Endothelial cell of umbilical vein (primary cell): ENCODE results near the gene SYNGR4. TPM values are rescaled to one million over a fixed set of nuclear protein-coding genes. Genes with fewer than 3 reads are reported as not detected.

Experiments used
- BruUV-seq: library from RNA; stranded (reverse); fragments of 400-500 nt; replicated peaks from 2 replicates; lab custom pipeline; 2021; lab: Mats Ljungman, UMichigan
- CTCF ChIA-PET: fragments of 300-600, 350-600 bp; sonication (Branson Sonifier 250); formaldehyde crosslinking; loops from one replicate; lab custom pipeline; 2021; ENCODE audit warnings: antibody characterized with exemption, inconsistent platforms; lab: Charles Lee
- POLR2A ChIA-PET: fragments of 300-600, 350-600 bp; sonication (Branson Sonifier 250); formaldehyde crosslinking; loops from one replicate; lab custom pipeline; 2021; ENCODE audit warnings: antibody characterized with exemption, inconsistent platforms; lab: Charles Lee
- DNase-seq: peaks from one replicate; pipeline ENCODE4 v3.0.0-alpha.2; 2011; ENCODE audit warnings: low read depth, low spot score
- FAIRE-seq: peaks from 2 replicates; lab custom pipeline; 2011; peaks lifted over from hg19 to GRCh38; lab: Jason Lieb, UNC
- H2AFZ ChIP-seq: 2 replicates; pipeline ENCODE4 v1.6.0; 2012; ENCODE audit warnings: low read depth, low read length, control low read depth, inconsistent platforms
- H3K27ac ChIP-seq: 2 replicates; pipeline ENCODE4 v1.5.1; 2011; ENCODE audit warnings: low read depth, mild to moderate bottlenecking, control low read depth, low read length, moderate library complexity; ENCODE audit not compliant: insufficient read depth
- H3K27me3 ChIP-seq, 2 experiments: 2 replicates each; pipeline versions ENCODE4 v1.6.0 to v1.6.1; 2011; ENCODE audit warnings: low read length in 2 of 2, mixed read lengths in 1 of 2; ENCODE audit not compliant: control insufficient read depth in 2 of 2, insufficient read depth in 2 of 2
- H3K36me3 ChIP-seq, 2 experiments: 2 replicates in 1 of 2; 3 replicates in 1 of 2; pipeline ENCODE4 v1.5.1; 2011; ENCODE audit warnings: low read length in 2 of 2, mild to moderate bottlenecking in 1 of 2, moderate library complexity in 1 of 2; ENCODE audit not compliant: control insufficient read depth in 2 of 2, insufficient read depth in 2 of 2; ENCODE audit errors: extremely low read depth in 1 of 2
- H3K4me1 ChIP-seq: 3 replicates; pipeline ENCODE4 v1.5.1; 2011; ENCODE audit warnings: mild to moderate bottlenecking, low read length; ENCODE audit not compliant: control insufficient read depth, insufficient read depth; ENCODE audit errors: extremely low read depth
- H3K4me2 ChIP-seq: 2 replicates; pipeline ENCODE4 v1.6.1; 2011; ENCODE audit warnings: low read length, control low read depth, mixed read lengths; ENCODE audit not compliant: insufficient read depth
- H3K4me3 ChIP-seq, 3 experiments: fragments of 200-600 bp in 1 of 3; sonication (generic), shearing (Covaris generic) in 1 of 3; replicated peaks in 1 of 3; 2 replicates each; pipeline ENCODE4 v1.5.1; 2011 to 2016; ENCODE audit warnings: control low read depth in 3 of 3, low read length in 3 of 3, mild to moderate bottlenecking in 2 of 3, inconsistent platforms in 1 of 3, low read depth in 1 of 3, moderate library complexity in 1 of 3; ENCODE audit not compliant: insufficient read depth in 1 of 3
- H3K79me2 ChIP-seq: 2 replicates; pipeline ENCODE4 v1.6.0; 2012; ENCODE audit warnings: low read length, inconsistent platforms; ENCODE audit not compliant: control insufficient read depth, insufficient read depth
- H3K9ac ChIP-seq: replicated peaks from 2 replicates; pipeline ENCODE3; 2011; ENCODE audit warnings: low read length, control low read depth; ENCODE audit not compliant: insufficient read depth; ENCODE audit errors: extremely low read depth
- H3K9me1 ChIP-seq: replicated peaks from 3 replicates; pipeline ENCODE4 v1.6.0; 2011; ENCODE audit warnings: mild to moderate bottlenecking, low read length; ENCODE audit not compliant: control insufficient read depth, insufficient read depth; ENCODE audit errors: extremely low read depth
- H3K9me3 ChIP-seq: replicated peaks from 2 replicates; pipeline ENCODE4 v1.5.1; 2012; ENCODE audit warnings: low read length, inconsistent platforms; ENCODE audit not compliant: control insufficient read depth, insufficient read depth
- H4K20me1 ChIP-seq: replicated peaks from 2 replicates; pipeline ENCODE3; 2011; ENCODE audit warnings: mild to moderate bottlenecking, low read length; ENCODE audit not compliant: control insufficient read depth, insufficient read depth; ENCODE audit errors: extremely low read depth
- EZH2 ChIP-seq: IDR thresholded peaks from 2 replicates; pipeline ENCODE4 v1.6.1; 2012; ENCODE audit warnings: borderline replicate concordance, low read depth, mild to moderate bottlenecking, moderate library complexity, low read length, inconsistent platforms; ENCODE audit not compliant: severe bottlenecking
- FOS ChIP-seq: IDR thresholded peaks from 2 replicates; pipeline ENCODE4 v1.6.1; 2011; ENCODE audit warnings: mild to moderate bottlenecking, low read length, moderate library complexity, borderline replicate concordance; ENCODE audit not compliant: insufficient read depth
- GATA2 ChIP-seq: IDR thresholded peaks from 2 replicates; pipeline ENCODE4 v1.7.0; 2011; ENCODE audit warnings: low read depth, mild to moderate bottlenecking, moderate library complexity, mixed read lengths, low read length; ENCODE audit not compliant: insufficient read length, insufficient read depth
- MAX ChIP-seq: IDR thresholded peaks from 2 replicates; pipeline ENCODE4 v1.6.1; 2011; ENCODE audit not compliant: insufficient read depth, insufficient read length
- MYC ChIP-seq: IDR thresholded peaks from one replicate; pipeline ENCODE4 v1.6.1; 2011; ENCODE audit warnings: mild to moderate bottlenecking, low read depth, low read length
- POLR2A ChIP-seq: IDR thresholded peaks from 2 replicates; pipeline ENCODE4 v1.6.1; 2012; ENCODE audit warnings: low read depth, mild to moderate bottlenecking, control low read depth, low read length
- POLR2AphosphoS5 ChIP-seq: IDR thresholded peaks from 2 replicates; pipeline ENCODE4 v1.6.1; 2012; ENCODE audit warnings: low read depth, mild to moderate bottlenecking, control low read depth, low read length, moderate library complexity; ENCODE audit not compliant: insufficient read depth
- dilution Hi-C: fragments of 300-500 bp; cut with MboI; formaldehyde crosslinking; loops from one replicate; pipeline ENCODE4 v1.15.0; 2019; ENCODE audit warnings: low sequenced_read_pairs; ENCODE audit not compliant: extremely low pct_ligation_motif_present
- intact Hi-C: fragments of 100-400 bp; cut with micrococcal nuclease; formaldehyde crosslinking; loops from one replicate; pipeline ENCODE4 v1.10.0; 2022
- polyA plus RNA-seq, 4 experiments: library from polyadenylated mRNA; depleted of rRNA in 3 of 4; stranded (reverse) in 3 of 4; unstranded in 1 of 4; fragments of >200 nt; gene quantifications; 2 replicates each; pipeline versions ENCODE4 v1.2.1 to v1.2.3, GENCODE V29; 2011 to 2012; ENCODE audit warnings: missing spikeins in 1 of 4
- total RNA-seq: library from RNA; stranded (reverse); gene quantifications from 2 replicates; pipeline ENCODE4 v1.2.3, GENCODE V29; 2021
- TF ChIP-seq, protein P1 (sequence below), 2 donors: IDR thresholded peaks; 1 replicate in 1 of 2; 2 replicates in 1 of 2; pipeline ENCODE4 v1.5.1; 2011; ENCODE audit warnings: low read length in 2 of 2, mild to moderate bottlenecking in 2 of 2, moderate library complexity in 2 of 2, control low read depth in 1 of 2, inconsistent platforms in 1 of 2, low read depth in 1 of 2; ENCODE audit not compliant: insufficient read depth in 1 of 2; ENCODE audit errors: extremely low read depth in 1 of 2

The SYNGR4 gene
- total and polyA plus RNA-seq, 2 donors (not counting 3 experiments of a cell fraction or from before 2014, with no cell fraction given) = not detected

DNA sequence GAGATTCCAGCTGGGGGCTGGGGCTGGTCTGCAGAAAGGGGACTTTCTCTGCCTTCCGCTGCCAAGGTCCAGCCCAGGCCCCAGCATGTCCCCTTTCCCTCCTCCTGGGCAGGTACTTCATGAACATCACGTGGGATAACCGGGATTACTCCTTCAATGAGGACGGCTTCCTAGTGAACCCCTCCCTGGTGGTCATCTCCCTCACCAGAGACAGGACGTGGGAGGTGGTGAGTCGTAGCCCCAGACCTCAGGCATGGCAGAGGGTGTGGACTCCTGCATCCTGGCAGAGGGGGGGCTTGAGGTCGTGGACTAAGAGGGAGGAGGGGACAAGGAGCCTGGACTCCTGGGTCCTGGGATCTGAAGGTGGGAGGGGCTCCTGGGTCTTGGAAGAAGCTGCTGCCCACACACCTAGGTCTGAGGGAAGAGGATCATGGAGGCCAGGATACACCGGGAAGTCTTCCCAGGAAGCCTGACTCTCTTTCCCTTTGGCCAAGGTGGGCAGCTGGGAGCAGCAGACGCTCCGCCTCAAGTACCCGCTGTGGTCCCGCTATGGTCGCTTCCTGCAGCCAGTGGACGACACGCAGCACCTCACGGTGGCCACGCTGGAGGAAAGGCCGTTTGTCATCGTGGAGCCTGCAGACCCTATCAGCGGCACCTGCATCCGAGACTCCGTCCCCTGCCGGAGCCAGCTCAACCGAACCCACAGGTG lies 49.9 kb downstream of the SYNGR4 start:
- Histone ChIP-seq H3K9me1 (no peaks in the 10 kb centered on the region), H4K20me1 (no peaks in the 10 kb centered on the region), H3K4me2 (no peak overlapping the region), H3K9ac (no peak overlapping the region), H3K9me3 (no peaks in the 10 kb centered on the region), H3K4me3 (no peak overlapping the region), H3K27me3 (no peaks in the 10 kb centered on the region), H3K36me3 (no peaks in the 10 kb centered on the region), H3K27ac (no peak overlapping the region), H3K4me1 (peaks cover 6% of the 10 kb centered on the region), H3K79me2 (no peaks in the 10 kb centered on the region), H2AFZ (peak overlapping the region; percentile 71)
- FAIRE-seq (no peak), DNase-seq (no peak)
- intact Hi-C loops (loop anchor here (2.0 kb wide), 1 partner anchor 15 kb away; no protein-coding TSS in a partner anchor), dilution Hi-C loops (no loop called here)
- POLR2A ChIA-PET = no interaction called here
- no TSS peak for BruUV-seq
- TF ChIP-seq GATA2 (no peak), MAX (no peak), POLR2A (no peak), EZH2 (no peak), FOS (peak; percentile 13)
- CTCF ChIA-PET = interaction anchor here (1.2 to 2.2 kb wide), 3 partner anchors 13 to 31 kb away, joined by 3 to 11 read pairs (median 5); partner anchors contain the start of genes GRWD1 and KDELR1

DNA sequence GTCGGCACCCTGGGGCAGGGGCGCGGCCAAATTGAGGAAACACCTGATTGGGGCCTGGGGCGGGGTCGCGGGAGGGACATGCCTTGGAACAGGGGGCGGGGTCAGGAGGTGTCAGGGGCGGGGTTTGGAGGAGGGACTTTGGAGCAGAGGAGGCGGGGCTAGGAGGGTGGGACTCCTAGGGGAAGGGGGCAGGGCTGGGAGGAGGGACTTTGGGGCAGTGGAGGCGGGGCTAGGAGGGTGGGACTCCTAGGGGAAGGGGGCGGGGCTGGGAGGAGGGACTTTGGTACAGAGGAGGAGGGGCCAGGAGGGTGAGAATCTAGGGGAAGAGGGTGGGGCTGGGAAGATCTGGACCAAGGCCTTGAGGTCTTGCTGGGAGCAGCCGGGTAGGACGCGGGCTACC lies 51.2 kb downstream of the SYNGR4 start:
- H3K9me3 ChIP-seq = no peaks in the 10 kb centered on the region
- ChIA-PET CTCF (interaction anchor here (2.2 kb wide), 1 partner anchor 24 kb away, joined by 11 read pairs; the partner anchor contains the start of gene KDELR1), POLR2A (no interaction called here)
- BruUV-seq = no TSS peak
- no peak for TF ChIP-seq GATA2
- TF ChIP-seq POLR2A = no peak
- no peak for TF ChIP-seq MYC
- TF ChIP-seq POLR2AphosphoS5 = no peak
- TF ChIP-seq, protein P1, sequence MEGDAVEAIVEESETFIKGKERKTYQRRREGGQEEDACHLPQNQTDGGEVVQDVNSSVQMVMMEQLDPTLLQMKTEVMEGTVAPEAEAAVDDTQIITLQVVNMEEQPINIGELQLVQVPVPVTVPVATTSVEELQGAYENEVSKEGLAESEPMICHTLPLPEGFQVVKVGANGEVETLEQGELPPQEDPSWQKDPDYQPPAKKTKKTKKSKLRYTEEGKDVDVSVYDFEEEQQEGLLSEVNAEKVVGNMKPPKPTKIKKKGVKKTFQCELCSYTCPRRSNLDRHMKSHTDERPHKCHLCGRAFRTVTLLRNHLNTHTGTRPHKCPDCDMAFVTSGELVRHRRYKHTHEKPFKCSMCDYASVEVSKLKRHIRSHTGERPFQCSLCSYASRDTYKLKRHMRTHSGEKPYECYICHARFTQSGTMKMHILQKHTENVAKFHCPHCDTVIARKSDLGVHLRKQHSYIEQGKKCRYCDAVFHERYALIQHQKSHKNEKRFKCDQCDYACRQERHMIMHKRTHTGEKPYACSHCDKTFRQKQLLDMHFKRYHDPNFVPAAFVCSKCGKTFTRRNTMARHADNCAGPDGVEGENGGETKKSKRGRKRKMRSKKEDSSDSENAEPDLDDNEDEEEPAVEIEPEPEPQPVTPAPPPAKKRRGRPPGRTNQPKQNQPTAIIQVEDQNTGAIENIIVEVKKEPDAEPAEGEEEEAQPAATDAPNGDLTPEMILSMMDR (IDR thresholded peaks at IDR 0.05; ENCODE audit: extremely low read depth in 1 of 2, insufficient read depth in 1 of 2, low read depth in 1 of 2, low read length in 2 of 2) = no peak
- peak overlapping the region; percentile 96 for H2AFZ ChIP-seq
- no peaks in the 10 kb centered on the region for H3K27me3 ChIP-seq
- dilution Hi-C loops (no loop called here), intact Hi-C loops (loop anchor here (1.0 to 2.0 kb wide), 2 partner anchors 17 to 30 kb away; partner anchors contain the start of gene GRWD1)
- H3K4me3 ChIP-seq = peak overlapping the region in 2 of 3 experiments; percentile 31 to 37
- no peak overlapping the region for H3K27ac ChIP-seq
- no peaks in the 10 kb centered on the region for H3K79me2 ChIP-seq
- H3K9me1 ChIP-seq = no peaks in the 10 kb centered on the region
- no peak overlapping the region for H3K4me2 ChIP-seq
- FAIRE-seq = peak; percentile 85
- DNase-seq = peak; percentile 85
- H3K36me3 ChIP-seq = no peaks in the 10 kb centered on the region
- no peak overlapping the region for H3K9ac ChIP-seq
- no peaks in the 10 kb centered on the region for H4K20me1 ChIP-seq
- peaks cover 6% of the 10 kb centered on the region for H3K4me1 ChIP-seq
